Measurements from ENCODE around the gene PCBP3.

The PCBP3 gene

GRCh38 chr21:45921917-45922316, 278.4 kb downstream of the PCBP3 start:
- H3K4me3 ChIP-seq (replicated peaks; ENCODE audit: low read depth, low read length): no peak overlapping the region
- no peak for DNase-seq (ENCODE audit: extremely low read depth, low read depth)
- TF ChIP-seq CTCF (IDR thresholded peaks at IDR 0.05; ENCODE audit: low read depth, low read length, missing control alignments): no peak

GRCh38 chr21:45922648-45923047, 279.1 kb downstream of the PCBP3 start:
- no peak for TF ChIP-seq CTCF (IDR thresholded peaks at IDR 0.05; ENCODE audit: low read depth, low read length, missing control alignments)
- H3K4me3 ChIP-seq (replicated peaks; ENCODE audit: low read depth, low read length): no peak overlapping the region
- no peak for DNase-seq (ENCODE audit: extremely low read depth, low read depth)

- no peak overlapping the region for H3K4me3 ChIP-seq (replicated peaks; ENCODE audit: low read depth, low read length)
- TF ChIP-seq CTCF (IDR thresholded peaks at IDR 0.05; ENCODE audit: low read depth, low read length, missing control alignments): peak; percentile 86
- peak; percentile 25 for DNase-seq (ENCODE audit: extremely low read depth, low read depth)
Observed at GRCh38 chr21:45923146-45923545, 279.6 kb downstream of the PCBP3 start.

- DNase-seq (ENCODE audit: extremely low read depth, low read depth): no peak
- no peak overlapping the region for H3K4me3 ChIP-seq (replicated peaks; ENCODE audit: low read depth, low read length)
- no peak for TF ChIP-seq CTCF (IDR thresholded peaks at IDR 0.05; ENCODE audit: low read depth, low read length, missing control alignments)
Observed at GRCh38 chr21:45926281-45926680, 282.8 kb downstream of the PCBP3 start.

GRCh38 chr21:45927032-45927431, 283.5 kb downstream of the PCBP3 start:
- TF ChIP-seq CTCF (IDR thresholded peaks at IDR 0.05; ENCODE audit: low read depth, low read length, missing control alignments): no peak
- no peak for DNase-seq (ENCODE audit: extremely low read depth, low read depth)
- no peak overlapping the region for H3K4me3 ChIP-seq (replicated peaks; ENCODE audit: low read depth, low read length)

- no peak for DNase-seq (ENCODE audit: extremely low read depth, low read depth)
- H3K4me3 ChIP-seq (replicated peaks; ENCODE audit: low read depth, low read length): no peak overlapping the region
- no peak for TF ChIP-seq CTCF (IDR thresholded peaks at IDR 0.05; ENCODE audit: low read depth, low read length, missing control alignments)
Observed at GRCh38 chr21:45927851-45928850, 284.6 kb downstream of the PCBP3 start.

Measured in HFF-Myc (cell line).